ENCODE results near the gene AZU1.
"Not testable (repeated sequence)": the region's sequence is repeated elsewhere in the genome, so short reads cannot be mapped to it uniquely, and the experiment has no call there.

The AZU1 gene

DNA sequence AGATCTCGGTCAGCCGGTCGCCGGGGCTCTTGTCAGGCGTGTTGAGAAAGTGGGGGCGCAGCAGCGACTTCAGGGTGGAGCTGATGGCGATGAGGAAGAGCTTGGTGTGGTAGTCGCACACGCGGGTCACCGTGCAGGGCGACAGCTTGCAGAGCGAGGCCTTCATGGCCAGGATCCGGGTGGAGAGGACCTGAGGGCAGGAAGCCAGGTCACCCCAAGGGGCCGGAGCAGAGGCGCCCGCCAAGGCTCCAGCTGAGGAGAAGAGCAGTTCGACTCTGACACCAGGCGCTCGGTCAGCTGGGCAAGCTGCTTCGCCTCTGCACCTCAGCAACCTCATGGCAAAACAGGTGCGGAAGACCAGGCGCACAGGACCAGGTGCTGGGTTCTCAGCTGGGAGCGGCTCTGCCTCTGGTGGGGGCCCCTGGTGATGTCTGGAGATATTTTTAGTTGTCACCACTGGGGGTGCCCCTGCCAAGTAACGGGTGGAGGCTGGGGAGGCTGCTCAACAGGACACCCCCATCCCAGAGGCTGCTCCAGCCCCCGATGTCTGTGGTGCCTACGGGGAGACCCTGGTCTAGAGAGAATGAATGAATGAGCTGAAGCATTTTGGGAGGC, 47.7 kb downstream of the AZU1 start:
- no peak for DNase-seq

- DNase-seq: no peak
These were observed 48.5 kb downstream of the AZU1 start for GRCh38 chr19:876089-876488.

DNA sequence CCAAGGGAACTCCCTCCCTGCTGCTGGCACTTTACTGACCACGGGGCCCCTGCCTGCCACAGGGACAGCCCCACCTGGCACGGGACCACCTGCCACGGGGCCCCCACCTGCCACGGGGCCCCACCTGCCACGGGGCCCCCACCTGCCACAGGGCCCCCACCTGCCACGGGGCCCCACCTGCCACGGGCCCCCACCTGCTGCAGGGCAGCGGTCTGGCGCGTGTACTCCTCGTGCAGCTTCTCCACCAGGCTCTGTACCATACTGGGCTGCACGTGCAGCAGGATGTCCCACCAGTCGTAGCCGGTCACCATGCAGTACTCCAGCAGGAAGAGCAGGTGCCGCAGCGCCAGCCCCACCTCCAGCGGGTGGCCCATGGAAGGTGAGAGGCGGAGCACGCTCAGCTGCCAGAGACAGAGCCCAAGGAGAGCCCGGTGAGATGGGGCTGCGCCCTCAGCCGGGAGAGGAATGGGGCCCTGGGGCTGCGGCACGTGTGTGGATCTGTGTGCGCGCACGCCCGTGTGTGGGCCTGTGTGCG, 49.2 kb downstream of the AZU1 start:
- no peak for DNase-seq

DNA sequence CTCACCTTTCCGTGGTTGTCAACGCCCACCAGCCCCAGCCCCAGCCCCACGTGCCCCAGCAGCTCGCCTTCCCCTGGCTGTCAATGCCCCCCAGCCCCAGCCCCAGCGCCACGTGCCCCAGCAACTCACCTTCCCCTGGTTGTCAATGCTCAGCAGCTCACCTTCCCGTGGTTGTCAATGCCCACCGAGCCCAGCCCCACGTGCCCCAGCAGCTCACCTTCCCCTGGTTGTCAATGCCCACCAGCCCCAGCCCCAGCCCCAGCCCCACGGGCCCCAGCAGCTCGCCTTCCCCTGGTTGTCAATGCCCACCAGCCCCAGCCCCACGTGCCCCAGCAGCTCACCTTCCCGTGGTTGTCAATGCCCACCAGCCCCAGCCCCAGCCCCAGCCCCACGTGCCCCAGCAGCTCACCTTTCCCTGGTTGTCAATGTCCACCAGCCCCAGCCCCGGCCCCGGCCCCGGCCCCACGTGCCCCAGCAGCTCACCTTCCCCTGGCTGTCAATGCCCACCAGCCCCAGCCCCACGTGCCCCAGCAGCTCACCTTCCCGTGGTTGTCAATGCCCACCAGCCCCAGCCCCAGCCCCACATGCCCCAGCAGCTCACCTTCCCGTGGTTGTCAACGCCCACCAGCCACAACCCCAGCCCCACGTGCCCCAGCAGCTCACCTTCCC, 50.5 kb downstream of the AZU1 start:
- DNase-seq: not testable (repeated sequence)

GRCh38 chr19:878751-879561, 51.3 kb downstream of the AZU1 start:
- not testable (repeated sequence) for DNase-seq

DNA sequence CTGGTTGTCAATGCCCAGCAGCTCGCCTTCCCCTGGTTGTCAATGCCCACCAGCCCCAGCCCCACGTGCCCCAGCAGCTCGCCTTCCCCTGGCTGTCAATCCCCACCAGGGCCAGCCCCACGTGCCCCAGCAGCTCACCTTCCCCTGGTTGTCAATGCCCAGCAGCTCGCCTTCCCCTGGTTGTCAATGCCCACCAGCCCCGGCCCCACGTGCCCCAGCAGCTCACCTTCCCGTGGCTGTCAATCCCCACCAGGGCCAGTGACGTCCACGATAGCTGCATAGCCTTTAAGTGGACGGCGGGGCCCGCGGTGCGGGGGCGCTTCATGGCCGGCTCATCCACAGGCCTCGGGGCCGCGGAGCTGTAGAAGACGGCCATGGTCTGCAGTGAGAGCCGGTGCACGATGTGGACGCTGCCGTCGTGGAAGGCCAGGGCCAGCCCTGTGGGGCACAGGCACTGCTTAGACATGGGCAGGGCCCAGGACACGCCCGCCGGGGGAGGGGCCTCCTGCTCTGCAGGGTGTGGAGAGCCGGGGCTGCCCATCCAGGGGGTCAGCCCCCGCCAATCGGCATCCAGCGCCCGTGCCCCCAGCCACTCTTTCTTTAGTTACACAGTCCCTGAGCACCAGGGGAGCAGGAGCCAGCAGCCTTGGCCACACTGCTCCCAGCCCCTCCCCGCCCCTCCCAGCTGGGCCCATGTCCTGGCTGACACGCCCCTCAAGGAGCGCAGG, 52.2 kb downstream of the AZU1 start:
- DNase-seq: no peak

All from CD4-positive, alpha-beta T cell treated with Interleukin-4 for 4 hours (primary cell).